HFFc6 (cell line): ENCODE measurements around the gene ADD3. TPM values are rescaled to one million over a fixed set of nuclear protein-coding genes. Genes with fewer than 3 reads are reported as not detected.

Source experiments
- DNase-seq: peaks from one replicate; pipeline ENCODE4 v3.0.0-alpha.2; 2018
- H3K27ac Mint-ChIP-seq: 2 replicates; pipeline ENCODE4 v1.8.0; 2020; ENCODE audit warnings: mild to moderate bottlenecking, mixed read lengths
- H3K27me3 Mint-ChIP-seq: 2 replicates; pipeline ENCODE4 v1.8.0; 2021; ENCODE audit warnings: mild to moderate bottlenecking, moderate library complexity, mixed read lengths; ENCODE audit not compliant: insufficient read depth
- H3K36me3 Mint-ChIP-seq: 2 replicates; pipeline ENCODE4 v1.8.0; 2021; ENCODE audit warnings: low read depth, mixed read lengths
- H3K4me1 Mint-ChIP-seq: 2 replicates; pipeline ENCODE4 v1.8.0; 2020; ENCODE audit warnings: low read depth, mixed read lengths
- H3K4me3 Mint-ChIP-seq: 2 replicates; pipeline ENCODE4 v1.8.0; 2020; ENCODE audit warnings: mild to moderate bottlenecking, moderate library complexity, mixed read lengths
- H3K9me3 Mint-ChIP-seq: 2 replicates; pipeline ENCODE4 v1.8.0; 2020; ENCODE audit warnings: mild to moderate bottlenecking, mixed read lengths
- CTCF ChIP-seq: fragments of 200-600 bp; sonication (generic); IDR thresholded peaks from 2 replicates; pipeline ENCODE4 v1.5.0; 2021; ENCODE audit warnings: antibody characterized with exemption, mild to moderate bottlenecking
- total RNA-seq, 6 experiments: library from RNA; stranded (reverse); fragmentation: NEBNext Ultra II Directional; extraction: Animal tissue kit (Norgen Biotek cat#: 25700); gene quantifications; 2 replicates in 1 of 6; 3 replicates in 5 of 6; pipeline ENCODE4 v1.2.3, GENCODE V29; 2021

The ADD3 gene
- total RNA-seq, 6 experiments from 2014 or later, result 46.4 to 57.4 (median 51.5) TPM

DNA sequence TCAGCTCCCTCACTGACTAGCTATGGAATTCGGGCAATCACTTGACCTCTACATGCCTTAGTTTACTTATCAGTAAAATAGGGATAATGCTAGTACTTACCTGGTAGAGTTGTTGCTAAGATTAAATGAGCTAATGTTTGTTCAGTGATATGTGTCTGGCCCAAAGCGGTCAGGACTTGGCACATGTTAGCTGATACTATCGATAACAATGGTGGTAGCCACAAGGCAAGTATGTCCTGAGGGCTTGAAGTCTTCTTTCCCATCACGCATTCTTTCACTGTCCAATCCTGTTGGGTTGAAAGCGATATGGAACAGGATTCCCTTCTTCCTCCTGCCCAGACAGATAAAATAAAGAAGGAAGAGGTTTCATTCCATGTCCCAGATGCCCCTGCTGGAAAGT, 174.1 kb downstream of the ADD3 start:
- H3K4me1 Mint-ChIP-seq, result peaks cover 3% of the 10 kb centered on the region; the same call in 1 of the 2 replicates
- peaks cover 13% of the 10 kb centered on the region for H3K27me3 Mint-ChIP-seq
- no peak for DNase-seq
- H3K9me3 Mint-ChIP-seq, result no peaks in the 10 kb centered on the region
- H3K36me3 Mint-ChIP-seq, result no peaks in the 10 kb centered on the region
- TF ChIP-seq CTCF, result no peak
- no peak overlapping the region for H3K4me3 Mint-ChIP-seq
- H3K27ac Mint-ChIP-seq, result no peak overlapping the region

DNA sequence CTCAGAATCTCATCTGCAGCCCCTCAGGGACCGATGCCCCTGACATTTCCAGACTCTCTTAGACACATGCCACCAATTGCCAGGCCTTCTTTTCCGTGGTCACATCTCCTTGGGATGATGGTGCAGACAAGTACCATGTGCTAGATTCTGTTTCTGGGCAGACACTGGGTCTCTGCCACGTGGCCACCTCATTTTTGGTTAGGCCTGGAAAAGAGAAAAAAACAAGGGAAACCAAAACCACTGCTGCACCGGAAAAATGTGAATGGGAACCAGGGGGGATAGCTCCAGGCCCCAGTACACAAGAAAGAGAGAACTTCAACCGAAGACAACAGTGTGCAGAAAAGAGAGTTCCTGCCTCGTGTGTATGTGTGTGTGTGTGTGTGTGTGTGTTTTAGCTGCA, 176.6 kb downstream of the ADD3 start:
- Mint-ChIP-seq H3K36me3 (no peaks in the 10 kb centered on the region), H3K27me3 (peaks cover 11% of the 10 kb centered on the region), H3K4me1 (peaks cover 5% of the 10 kb centered on the region; the same call in 1 of the 2 replicates), H3K9me3 (no peaks in the 10 kb centered on the region), H3K4me3 (no peak overlapping the region), H3K27ac (no peak overlapping the region)
- no peak for TF ChIP-seq CTCF
- DNase-seq, result no peak

Other genes starting within 250 kb of the ADD3 start
- gene XPNPEP1, start 84.5 kb upstream of the ADD3 start, total RNA-seq, result 10 to 100 TPM; 54.1 to 62.7 (median 58.9) TPM
- 10 to 100 TPM in 2 of 6 experiments, 1 to 10 TPM in 4; 5.2 to 11.2 (median 6.2) TPM for gene MXI1, start 199.6 kb downstream of the ADD3 start, total RNA-seq